Esophagus muscularis mucosa (tissue), 3 donors: ENCODE data around the gene TUBA3E.

Source experiments
- POLR2A ChIP-seq: fragments of 450-650 bp; IDR thresholded peaks from one replicate; pipeline ENCODE4 v1.6.1; 2017; ENCODE audit warnings: antibody characterized with exemption, moderate library complexity, mild to moderate bottlenecking, low read depth
- TF ChIP-seq, protein P1 (sequence below), 3 experiments: fragments of 200-600 bp in 2 of 3; fragments of 450-650 bp in 1 of 3; sonication (generic) in 2 of 3; IDR thresholded peaks; one replicate each; pipeline ENCODE4 v1.5.1; 2017 to 2019; ENCODE audit warnings: antibody characterized with exemption in 3 of 3, mild to moderate bottlenecking in 2 of 3, moderate library complexity in 1 of 3

DNA sequence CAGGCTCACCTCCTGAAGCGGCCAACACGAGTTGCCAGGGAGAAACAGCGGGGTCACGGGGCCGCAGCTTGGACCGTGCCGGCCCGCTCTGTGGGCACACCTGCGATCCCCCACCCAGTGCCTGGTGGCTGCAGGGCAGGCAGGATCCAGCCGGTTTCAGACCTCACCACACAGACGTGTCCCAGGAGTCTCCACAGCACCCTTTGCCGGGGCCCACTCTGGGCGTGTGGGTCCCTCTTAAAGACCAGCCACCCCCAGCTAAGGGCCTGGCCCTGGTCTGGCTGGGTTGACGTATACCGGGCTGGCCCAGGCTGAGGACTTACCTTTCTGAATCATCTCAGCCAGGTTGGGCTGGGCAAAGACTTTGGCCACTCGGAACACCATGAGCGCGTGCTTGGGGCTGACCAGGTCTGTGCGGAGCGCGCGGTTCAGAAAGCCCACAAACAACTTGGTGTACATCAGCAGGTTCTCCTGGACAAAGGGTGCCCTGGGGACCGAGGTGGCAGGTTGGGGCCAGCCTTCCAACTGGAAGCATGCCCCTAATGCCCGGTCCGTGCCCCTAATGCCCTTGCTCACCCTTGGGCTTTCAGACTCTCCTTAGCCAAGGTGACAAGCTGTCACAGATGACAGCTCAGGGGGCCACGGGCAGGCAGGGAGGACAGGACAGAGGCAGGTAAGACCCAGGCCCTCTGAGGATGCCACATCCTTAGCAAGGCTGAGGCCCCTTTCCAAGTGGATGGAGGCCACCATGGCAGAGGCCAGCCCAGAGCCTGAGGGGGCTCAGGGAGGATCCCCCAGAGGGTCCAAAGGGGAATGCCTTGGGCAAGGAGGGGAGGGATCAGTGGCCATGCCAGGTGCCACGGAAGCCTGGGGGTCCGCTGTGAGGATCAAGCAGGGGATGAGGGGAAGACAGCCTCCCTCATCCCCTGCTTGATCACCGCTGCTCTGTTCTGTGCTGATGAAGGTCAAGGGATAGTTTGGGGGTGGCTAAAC lies 43.2 kb downstream of the TUBA3E start:
- TF ChIP-seq, protein P1, sequence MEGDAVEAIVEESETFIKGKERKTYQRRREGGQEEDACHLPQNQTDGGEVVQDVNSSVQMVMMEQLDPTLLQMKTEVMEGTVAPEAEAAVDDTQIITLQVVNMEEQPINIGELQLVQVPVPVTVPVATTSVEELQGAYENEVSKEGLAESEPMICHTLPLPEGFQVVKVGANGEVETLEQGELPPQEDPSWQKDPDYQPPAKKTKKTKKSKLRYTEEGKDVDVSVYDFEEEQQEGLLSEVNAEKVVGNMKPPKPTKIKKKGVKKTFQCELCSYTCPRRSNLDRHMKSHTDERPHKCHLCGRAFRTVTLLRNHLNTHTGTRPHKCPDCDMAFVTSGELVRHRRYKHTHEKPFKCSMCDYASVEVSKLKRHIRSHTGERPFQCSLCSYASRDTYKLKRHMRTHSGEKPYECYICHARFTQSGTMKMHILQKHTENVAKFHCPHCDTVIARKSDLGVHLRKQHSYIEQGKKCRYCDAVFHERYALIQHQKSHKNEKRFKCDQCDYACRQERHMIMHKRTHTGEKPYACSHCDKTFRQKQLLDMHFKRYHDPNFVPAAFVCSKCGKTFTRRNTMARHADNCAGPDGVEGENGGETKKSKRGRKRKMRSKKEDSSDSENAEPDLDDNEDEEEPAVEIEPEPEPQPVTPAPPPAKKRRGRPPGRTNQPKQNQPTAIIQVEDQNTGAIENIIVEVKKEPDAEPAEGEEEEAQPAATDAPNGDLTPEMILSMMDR (IDR thresholded peaks at IDR 0.05) = no peak
- TF ChIP-seq POLR2A = no peak
